Left lung (tissue), 10 donors: ENCODE measurements around the gene KANSL3. TPM values are rescaled to one million over a fixed set of nuclear protein-coding genes. Genes with fewer than 3 reads are reported as not detected.

Source experiments
- ATAC-seq: fragments of 200-7000 bp; cut with Tn5 transposase; one replicate; pipeline ENCODE4 v1.9.1; 2020; ENCODE audit warnings: moderate library complexity
- DNase-seq, 4 donors: peaks; one replicate each; pipeline ENCODE4 v3.0.0-alpha.2; 2013 to 2020
- H3K27ac ChIP-seq, 2 donors: fragments of 200-600 bp; sonication (generic) in 1 of 2; one replicate each; pipeline versions ENCODE4 v1.5.0 to v1.8.0; 2020 to 2021
- H3K27me3 ChIP-seq, 2 donors: fragments of 200-600 bp; sonication (generic) in 1 of 2; one replicate each; pipeline versions ENCODE4 v1.5.0 to v1.8.0; 2020 to 2021
- H3K36me3 ChIP-seq, 2 donors: fragments of 200-600 bp; sonication (generic) in 1 of 2; one replicate each; pipeline versions ENCODE4 v1.5.0 to v1.8.0; 2020 to 2021
- H3K4me1 ChIP-seq, 2 donors: fragments of 200-600 bp; one replicate each; pipeline ENCODE4 v1.8.0; 2021
- H3K4me3 ChIP-seq, 2 donors: fragments of 200-600 bp; sonication (generic) in 1 of 2; one replicate each; pipeline versions ENCODE4 v1.5.0 to v1.8.0; 2020 to 2021; ENCODE audit warnings: mild to moderate bottlenecking in 1 of 2
- H3K9me3 ChIP-seq, 2 donors: fragments of 200-600 bp; sonication (generic) in 1 of 2; one replicate each; pipeline versions ENCODE4 v1.5.0 to v1.8.0; 2020 to 2021
- intact Hi-C, 2 donors: fragments of 100-400 bp; cut with DNase I; formaldehyde crosslinking; loops; one replicate each; pipeline versions ENCODE4 v1.11.2 to v1.14.2; 2022
- polyA plus RNA-seq, 6 donors: library from polyadenylated mRNA; unstranded; fragments of 120-200 nt; gene quantifications; one replicate each; pipeline ENCODE4 v1.2.1, GENCODE V29; 2013; ENCODE audit not compliant: insufficient read length in 6 of 6
- total RNA-seq, 2 donors: library from RNA; stranded (reverse); fragmentation: NEBNext Ultra II Directional; extraction: Animal tissue kit (Norgen Biotek cat#: 25700); gene quantifications; one replicate each; pipeline ENCODE4 v1.2.1, GENCODE V29; 2021
- TF ChIP-seq, protein P1 (sequence below), 2 donors: fragments of 200-600 bp; sonication (generic) in 1 of 2; IDR thresholded peaks; one replicate each; pipeline versions ENCODE4 v1.5.0 to v1.8.0; 2021; ENCODE audit warnings: antibody characterized with exemption in 2 of 2
- donor health status: DM: no; HTN: yes; CAD: no.
- donor health status: DM: no; HTN: no; CAD: no.

The KANSL3 gene
- total and polyA plus RNA-seq, 8 donors = 39.9 to 61.5 (median 55.0) TPM

- H3K4me1 ChIP-seq = no peaks in the 10 kb centered on the region
- no peak for DNase-seq
- intact Hi-C loops = no loop called here
- H3K36me3 ChIP-seq = no peaks in the 10 kb centered on the region
- ATAC-seq = no peak
- H3K27me3 ChIP-seq = no peaks in the 10 kb centered on the region
- TF ChIP-seq, protein P1, sequence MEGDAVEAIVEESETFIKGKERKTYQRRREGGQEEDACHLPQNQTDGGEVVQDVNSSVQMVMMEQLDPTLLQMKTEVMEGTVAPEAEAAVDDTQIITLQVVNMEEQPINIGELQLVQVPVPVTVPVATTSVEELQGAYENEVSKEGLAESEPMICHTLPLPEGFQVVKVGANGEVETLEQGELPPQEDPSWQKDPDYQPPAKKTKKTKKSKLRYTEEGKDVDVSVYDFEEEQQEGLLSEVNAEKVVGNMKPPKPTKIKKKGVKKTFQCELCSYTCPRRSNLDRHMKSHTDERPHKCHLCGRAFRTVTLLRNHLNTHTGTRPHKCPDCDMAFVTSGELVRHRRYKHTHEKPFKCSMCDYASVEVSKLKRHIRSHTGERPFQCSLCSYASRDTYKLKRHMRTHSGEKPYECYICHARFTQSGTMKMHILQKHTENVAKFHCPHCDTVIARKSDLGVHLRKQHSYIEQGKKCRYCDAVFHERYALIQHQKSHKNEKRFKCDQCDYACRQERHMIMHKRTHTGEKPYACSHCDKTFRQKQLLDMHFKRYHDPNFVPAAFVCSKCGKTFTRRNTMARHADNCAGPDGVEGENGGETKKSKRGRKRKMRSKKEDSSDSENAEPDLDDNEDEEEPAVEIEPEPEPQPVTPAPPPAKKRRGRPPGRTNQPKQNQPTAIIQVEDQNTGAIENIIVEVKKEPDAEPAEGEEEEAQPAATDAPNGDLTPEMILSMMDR (IDR thresholded peaks at IDR 0.05) = no peak
- H3K9me3 ChIP-seq = no peaks in the 10 kb centered on the region
- H3K4me3 ChIP-seq = no peak overlapping the region
- no peak overlapping the region for H3K27ac ChIP-seq
Measured at GRCh38 chr2:96578731-96579130, 59.4 kb downstream of the KANSL3 start.

DNA sequence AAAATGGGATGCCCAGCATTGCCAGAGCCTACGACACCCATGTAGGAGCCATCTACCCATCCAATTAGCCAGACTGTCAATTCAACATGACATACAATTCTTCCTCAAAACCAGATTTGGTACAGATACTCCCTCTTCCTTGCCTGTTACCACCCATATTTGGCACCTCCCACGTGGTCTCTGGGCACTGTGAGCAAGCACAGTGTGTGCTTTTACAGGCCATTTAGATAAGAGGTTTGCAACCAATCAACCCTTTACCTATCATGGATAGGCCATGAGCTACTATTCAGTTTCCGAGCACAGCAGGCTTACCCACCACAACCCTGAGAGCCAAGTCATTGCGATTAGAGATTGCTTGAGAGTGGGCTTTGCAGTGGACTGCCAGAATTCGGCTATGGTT lies 60.6 kb downstream of the KANSL3 start:
- Histone ChIP-seq H3K36me3 (no peaks in the 10 kb centered on the region), H3K4me3 (no peak overlapping the region), H3K27ac (no peak overlapping the region), H3K27me3 (no peaks in the 10 kb centered on the region), H3K4me1 (no peaks in the 10 kb centered on the region), H3K9me3 (no peaks in the 10 kb centered on the region)
- DNase-seq = no peak
- ATAC-seq = no peak
- TF ChIP-seq, protein P1 (IDR thresholded peaks at IDR 0.05) = no peak
- intact Hi-C loops = no loop called here

DNA sequence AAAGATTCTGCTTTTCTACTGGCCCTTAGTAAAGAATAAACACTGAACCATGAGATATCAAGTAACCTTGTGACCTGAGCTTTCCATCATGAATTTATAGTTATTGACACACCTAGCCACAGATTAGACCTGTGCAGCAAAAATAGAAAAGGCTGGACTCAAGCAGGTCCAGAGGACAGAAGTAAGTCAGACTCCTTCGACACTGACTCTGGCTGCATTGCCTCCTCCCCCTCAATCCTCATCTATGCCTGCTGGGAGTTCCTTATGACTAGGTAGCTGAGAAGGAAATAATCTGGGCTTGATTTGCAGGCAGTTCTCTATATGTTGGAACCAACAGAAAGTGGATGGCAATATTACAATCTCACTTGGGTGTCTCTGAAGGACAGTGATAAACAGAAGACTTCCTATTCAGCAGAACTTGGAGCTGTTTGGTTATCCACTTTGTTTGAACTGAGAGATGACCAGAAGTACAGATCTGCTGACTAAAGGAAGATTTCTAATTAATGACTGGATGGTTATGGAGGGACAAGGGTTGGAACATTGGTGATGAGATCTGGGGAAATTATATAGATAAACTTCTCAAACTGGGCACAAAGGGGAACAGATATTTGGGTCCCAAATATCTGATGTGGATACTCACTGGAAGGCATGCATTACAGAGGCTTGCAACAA lies 62.2 kb downstream of the KANSL3 start:
- DNase-seq (no peak), ATAC-seq (no peak)
- H3K4me1 ChIP-seq = no peaks in the 10 kb centered on the region
- intact Hi-C loops = no loop called here
- TF ChIP-seq, protein P1 (IDR thresholded peaks at IDR 0.05) = no peak
- no peak overlapping the region for H3K27ac ChIP-seq
- H3K36me3 ChIP-seq = no peaks in the 10 kb centered on the region
- no peak overlapping the region for H3K4me3 ChIP-seq
- no peaks in the 10 kb centered on the region for H3K27me3 ChIP-seq
- H3K9me3 ChIP-seq = no peaks in the 10 kb centered on the region

DNA sequence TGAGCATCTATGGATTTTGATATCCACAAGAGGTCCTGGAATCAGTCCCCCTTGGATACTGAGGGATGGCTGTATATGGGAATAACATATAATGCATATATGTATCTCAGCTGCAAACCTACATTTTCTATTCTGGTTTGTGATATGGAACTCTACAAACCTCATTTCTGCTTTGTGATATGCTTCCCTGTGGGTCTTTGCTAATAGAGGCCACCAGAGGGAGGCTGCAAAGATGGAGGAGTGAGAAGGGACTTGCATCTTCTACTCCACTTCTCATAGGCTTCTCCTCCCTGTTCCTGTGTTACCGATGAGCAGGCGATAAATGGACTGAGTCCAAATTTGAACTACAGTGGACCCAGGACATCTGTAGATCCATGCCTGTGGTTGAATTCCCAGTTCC lies 63.7 kb downstream of the KANSL3 start:
- TF ChIP-seq, protein P1 (IDR thresholded peaks at IDR 0.05) = no peak
- H3K36me3 ChIP-seq = no peaks in the 10 kb centered on the region
- H3K27ac ChIP-seq = no peak overlapping the region
- DNase-seq (no peak), ATAC-seq (no peak)
- intact Hi-C loops = no loop called here
- no peaks in the 10 kb centered on the region for H3K9me3 ChIP-seq
- no peak overlapping the region for H3K4me3 ChIP-seq
- no peaks in the 10 kb centered on the region for H3K4me1 ChIP-seq
- no peaks in the 10 kb centered on the region for H3K27me3 ChIP-seq

DNA sequence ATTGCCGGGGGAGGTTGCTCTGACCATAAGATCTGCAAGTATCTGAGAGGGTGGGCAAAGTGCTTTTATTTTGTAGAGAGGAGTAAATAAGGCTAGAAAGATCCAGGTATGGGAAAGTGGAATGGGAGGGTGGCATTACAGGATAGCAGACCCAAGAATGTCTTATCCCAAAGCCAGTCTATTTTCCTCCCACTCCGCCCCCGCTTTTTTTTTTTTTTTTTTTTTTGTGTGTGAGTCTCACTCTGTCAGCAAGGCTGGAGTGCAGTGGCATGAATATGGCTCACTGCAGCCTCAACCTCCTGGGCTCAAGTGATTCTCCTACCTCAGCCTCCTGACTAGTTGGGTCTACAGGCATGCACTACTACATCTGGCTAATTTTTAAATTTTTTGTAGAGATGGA lies 70.0 kb downstream of the KANSL3 start:
- ATAC-seq = no peak

More for the DNA sequence above, 70.0 kb downstream of the KANSL3 start:
- H3K27ac ChIP-seq = no peak overlapping the region
- intact Hi-C loops = no loop called here
- TF ChIP-seq, protein P1 (IDR thresholded peaks at IDR 0.05) = no peak
- no peaks in the 10 kb centered on the region for H3K36me3 ChIP-seq
- H3K4me3 ChIP-seq = no peak overlapping the region
- H3K9me3 ChIP-seq = no peaks in the 10 kb centered on the region
- no peaks in the 10 kb centered on the region for H3K4me1 ChIP-seq
- no peaks in the 10 kb centered on the region for H3K27me3 ChIP-seq
- DNase-seq = no peak
